Measurements from ENCODE around the gene PPM1M. TPM values are rescaled to one million over a fixed set of nuclear protein-coding genes. Genes with fewer than 3 reads are reported as not detected.

PPM1M gene
- total RNA-seq, 1 donor from 2014 or later: 16.9 TPM

DNA sequence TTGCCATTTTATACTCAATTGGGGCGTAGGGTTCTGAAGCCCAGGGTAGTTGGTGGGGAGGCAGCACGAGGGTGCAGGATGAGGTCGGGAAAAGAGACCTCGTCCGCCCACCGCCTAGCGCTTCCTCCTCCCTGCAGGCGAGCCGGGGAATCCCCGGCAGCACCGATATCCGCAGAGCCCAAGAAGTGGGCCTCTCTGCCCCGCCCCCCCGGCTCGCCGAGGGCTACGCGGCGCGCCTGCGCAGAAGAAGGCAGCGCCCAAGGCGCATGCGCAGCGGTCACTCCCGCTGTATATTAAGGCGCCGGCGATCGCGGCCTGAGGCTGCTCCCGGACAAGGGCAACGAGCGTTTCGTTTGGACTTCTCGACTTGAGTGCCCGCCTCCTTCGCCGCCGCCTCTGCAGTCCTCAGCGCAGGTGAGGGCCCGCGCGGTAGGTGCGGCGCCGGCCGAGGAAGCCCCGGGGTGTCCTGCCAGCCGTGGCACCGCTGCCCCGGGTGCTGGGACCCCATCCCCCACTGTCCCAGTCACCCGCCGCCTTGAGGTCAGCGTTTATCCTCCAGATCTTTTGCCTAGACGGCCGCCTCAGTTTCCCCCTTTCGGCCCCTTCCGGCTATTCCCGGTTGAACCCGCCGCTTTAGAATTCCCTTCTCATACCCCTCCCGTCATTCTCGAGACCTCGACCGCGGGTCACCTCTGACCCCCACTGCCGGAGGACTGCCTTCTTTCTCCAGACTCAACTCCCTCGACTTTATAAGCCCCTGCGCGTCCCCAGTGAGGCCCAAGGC is 47.5 kb upstream of the PPM1M start, which contains the start of gene ALAS1:
TSS of gene ALAS1 (plus strand) at position 319 of the 784 bp plus-strand sequence. CDS start 1,082 bp downstream, outside the sequence.
- Mint-ChIP-seq H3K27ac (ENCODE audit: unreplicated experiment) (peak within 1 kb of the TSS; percentile 88), H3K9me3 (ENCODE audit: unreplicated experiment) (no peaks in the 10 kb centered on the region), H3K4me1 (ENCODE audit: unreplicated experiment) (peaks cover 24% of the 10 kb centered on the region), H3K4me3 (ENCODE audit: unreplicated experiment) (peak within 1 kb of the TSS; percentile 98), H3K27me3 (ENCODE audit: unreplicated experiment) (no peaks in the 10 kb centered on the region), H3K36me3 (ENCODE audit: unreplicated experiment) (peaks cover 14% of the 10 kb centered on the region)
- TF ChIP-seq, protein P1, sequence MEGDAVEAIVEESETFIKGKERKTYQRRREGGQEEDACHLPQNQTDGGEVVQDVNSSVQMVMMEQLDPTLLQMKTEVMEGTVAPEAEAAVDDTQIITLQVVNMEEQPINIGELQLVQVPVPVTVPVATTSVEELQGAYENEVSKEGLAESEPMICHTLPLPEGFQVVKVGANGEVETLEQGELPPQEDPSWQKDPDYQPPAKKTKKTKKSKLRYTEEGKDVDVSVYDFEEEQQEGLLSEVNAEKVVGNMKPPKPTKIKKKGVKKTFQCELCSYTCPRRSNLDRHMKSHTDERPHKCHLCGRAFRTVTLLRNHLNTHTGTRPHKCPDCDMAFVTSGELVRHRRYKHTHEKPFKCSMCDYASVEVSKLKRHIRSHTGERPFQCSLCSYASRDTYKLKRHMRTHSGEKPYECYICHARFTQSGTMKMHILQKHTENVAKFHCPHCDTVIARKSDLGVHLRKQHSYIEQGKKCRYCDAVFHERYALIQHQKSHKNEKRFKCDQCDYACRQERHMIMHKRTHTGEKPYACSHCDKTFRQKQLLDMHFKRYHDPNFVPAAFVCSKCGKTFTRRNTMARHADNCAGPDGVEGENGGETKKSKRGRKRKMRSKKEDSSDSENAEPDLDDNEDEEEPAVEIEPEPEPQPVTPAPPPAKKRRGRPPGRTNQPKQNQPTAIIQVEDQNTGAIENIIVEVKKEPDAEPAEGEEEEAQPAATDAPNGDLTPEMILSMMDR (IDR thresholded peaks at IDR 0.05): no peak
- DNase-seq (ENCODE audit: extremely low spot score, unreplicated experiment): peak; percentile 98

DNA sequence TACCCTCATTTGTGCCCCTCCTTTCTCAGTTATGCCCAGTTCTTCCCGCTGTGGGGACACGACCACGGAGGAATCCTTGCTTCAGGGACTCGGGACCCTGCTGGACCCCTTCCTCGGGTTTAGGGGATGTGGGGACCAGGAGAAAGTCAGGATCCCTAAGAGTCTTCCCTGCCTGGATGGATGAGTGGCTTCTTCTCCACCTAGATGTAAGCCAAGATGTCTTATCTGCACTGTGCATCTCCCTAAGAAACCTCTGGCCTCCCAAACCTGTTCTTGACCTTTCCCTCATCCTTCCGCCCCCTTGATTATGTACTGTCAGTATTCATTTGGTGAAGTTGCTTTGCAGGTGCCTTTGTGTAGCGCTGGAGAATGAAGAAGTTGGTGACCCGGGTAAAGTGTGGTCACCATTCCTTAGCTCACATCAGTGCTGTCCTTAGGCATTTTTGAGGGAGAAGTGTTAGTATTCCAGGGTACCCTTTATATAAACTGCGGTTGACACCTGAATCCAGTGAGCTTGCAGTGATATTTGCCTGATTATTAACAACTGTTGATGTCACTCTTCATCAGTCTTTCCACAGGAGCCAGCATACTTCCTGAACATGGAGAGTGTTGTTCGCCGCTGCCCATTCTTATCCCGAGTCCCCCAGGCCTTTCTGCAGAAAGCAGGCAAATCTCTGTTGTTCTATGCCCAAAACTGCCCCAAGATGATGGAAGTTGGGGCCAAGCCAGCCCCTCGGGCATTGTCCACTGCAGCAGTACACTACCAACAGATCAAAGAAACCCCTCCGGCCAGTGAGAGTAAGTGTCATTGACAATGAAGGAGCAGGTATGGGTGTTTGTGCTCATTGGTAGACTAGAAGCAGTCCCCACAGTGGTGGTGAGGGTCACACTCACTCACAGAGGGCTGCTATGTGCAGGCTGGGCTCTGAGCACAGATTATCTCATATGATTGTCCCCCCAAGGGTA is 46.6 kb upstream of the PPM1M start:
- Mint-ChIP-seq H3K36me3 (ENCODE audit: unreplicated experiment) (peaks cover 20% of the 10 kb centered on the region), H3K27ac (ENCODE audit: unreplicated experiment) (peak overlapping the region; percentile 88), H3K4me3 (ENCODE audit: unreplicated experiment) (peak overlapping the region; percentile 98), H3K9me3 (ENCODE audit: unreplicated experiment) (no peaks in the 10 kb centered on the region), H3K4me1 (ENCODE audit: unreplicated experiment) (peaks cover 22% of the 10 kb centered on the region), H3K27me3 (ENCODE audit: unreplicated experiment) (no peaks in the 10 kb centered on the region)
- no peak for DNase-seq (ENCODE audit: extremely low spot score, unreplicated experiment)
- TF ChIP-seq, protein P1 (IDR thresholded peaks at IDR 0.05): no peak

DNA sequence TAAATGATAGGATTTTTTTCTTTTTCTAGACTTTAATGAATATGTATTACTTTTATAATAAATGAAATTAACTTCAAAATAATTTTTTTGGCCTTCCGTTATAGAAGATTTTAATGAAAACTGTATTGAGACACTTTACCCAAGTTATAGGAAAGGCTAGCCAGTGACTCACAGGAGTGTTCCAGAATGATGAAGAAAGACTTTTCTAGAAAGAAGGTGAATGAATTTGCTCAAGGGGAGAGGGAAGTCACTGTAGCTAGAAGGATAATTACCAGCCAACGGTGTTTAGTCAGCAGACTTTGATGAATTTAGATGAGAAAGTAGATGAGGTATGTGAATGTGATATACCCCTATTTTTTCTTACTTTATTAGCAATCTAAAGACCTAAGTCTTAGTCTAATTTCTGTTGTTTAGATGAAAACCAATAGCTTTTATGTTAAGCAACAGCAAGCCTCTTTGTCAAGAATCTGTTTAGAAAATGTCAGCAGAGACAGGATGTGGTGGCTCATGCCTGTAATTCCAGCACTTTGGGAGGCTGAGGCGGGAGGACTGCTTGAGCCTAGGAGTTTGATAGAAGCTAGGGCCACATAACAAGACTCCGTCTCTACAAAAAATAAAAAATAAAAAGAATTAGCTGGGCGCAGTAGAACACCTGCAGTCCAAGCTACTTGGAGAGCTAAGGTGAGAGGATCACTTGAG is 44.4 kb upstream of the PPM1M start:
- no peak for DNase-seq (ENCODE audit: extremely low spot score, unreplicated experiment)
- TF ChIP-seq, protein P1 (IDR thresholded peaks at IDR 0.05): no peak

DNA sequence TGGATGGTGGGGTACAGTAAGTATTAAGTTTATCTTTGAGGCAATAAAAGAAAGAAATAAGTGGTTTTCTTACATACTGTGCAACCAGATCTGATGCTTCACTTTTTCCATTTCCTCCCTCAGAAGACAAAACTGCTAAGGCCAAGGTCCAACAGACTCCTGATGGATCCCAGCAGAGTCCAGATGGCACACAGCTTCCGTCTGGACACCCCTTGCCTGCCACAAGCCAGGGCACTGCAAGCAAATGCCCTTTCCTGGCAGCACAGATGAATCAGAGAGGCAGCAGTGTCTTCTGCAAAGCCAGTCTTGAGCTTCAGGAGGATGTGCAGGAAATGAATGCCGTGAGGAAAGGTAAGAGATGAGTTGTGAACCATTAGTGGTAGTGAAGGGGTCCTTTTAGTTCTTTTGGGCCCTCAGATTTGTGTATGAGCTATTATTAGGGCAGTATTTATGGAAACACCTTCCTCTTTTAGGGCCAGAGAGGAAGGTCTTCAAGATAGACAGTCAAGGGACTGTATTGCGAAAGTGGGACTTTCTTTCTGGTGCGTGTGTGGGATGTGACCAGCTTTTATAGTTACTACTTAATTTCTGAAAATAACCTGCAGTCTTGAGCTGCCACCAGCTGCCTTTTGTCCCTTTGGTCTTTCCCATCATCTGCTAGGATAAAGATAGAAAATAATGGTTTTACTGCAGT is 43.0 kb upstream of the PPM1M start:
- no peak for DNase-seq (ENCODE audit: extremely low spot score, unreplicated experiment)
- Mint-ChIP-seq H3K27me3 (ENCODE audit: unreplicated experiment) (no peaks in the 10 kb centered on the region), H3K27ac (ENCODE audit: unreplicated experiment) (no peak overlapping the region), H3K36me3 (ENCODE audit: unreplicated experiment) (peaks cover 49% of the 10 kb centered on the region), H3K4me1 (ENCODE audit: unreplicated experiment) (peaks cover 17% of the 10 kb centered on the region), H3K4me3 (ENCODE audit: unreplicated experiment) (no peak overlapping the region), H3K9me3 (ENCODE audit: unreplicated experiment) (no peaks in the 10 kb centered on the region)
- TF ChIP-seq, protein P1 (IDR thresholded peaks at IDR 0.05): no peak

More for the DNA sequence above, 44.4 kb upstream of the PPM1M start:
- Mint-ChIP-seq H3K27me3 (ENCODE audit: unreplicated experiment) (no peaks in the 10 kb centered on the region), H3K4me1 (ENCODE audit: unreplicated experiment) (peaks cover 22% of the 10 kb centered on the region), H3K27ac (ENCODE audit: unreplicated experiment) (no peak overlapping the region), H3K9me3 (ENCODE audit: unreplicated experiment) (no peaks in the 10 kb centered on the region), H3K4me3 (ENCODE audit: unreplicated experiment) (no peak overlapping the region), H3K36me3 (ENCODE audit: unreplicated experiment) (peaks cover 39% of the 10 kb centered on the region)
